GM12892 (cell line): ENCODE data around the gene SLC17A3.

Experiments used
- POLR2A ChIP-seq: IDR thresholded peaks from 2 replicates; pipeline ENCODE4 v1.6.1; 2011; ENCODE audit warnings: low read depth, low read length, control low read depth
- POLR2AphosphoS5 ChIP-seq: IDR thresholded peaks from 2 replicates; pipeline ENCODE4 v1.6.1; 2011; ENCODE audit warnings: low read depth, low read length, control low read depth
- TAF1 ChIP-seq: IDR thresholded peaks from 2 replicates; pipeline ENCODE4 v1.6.1; 2011; ENCODE audit warnings: low read depth, mild to moderate bottlenecking, control low read depth, low read length, borderline replicate concordance

GRCh38 chr6:25862199-25862598 lies 11.8 kb downstream of the SLC17A3 start:
- TF ChIP-seq POLR2A (no peak), POLR2AphosphoS5 (no peak), TAF1 (no peak)
